IPS-18a (cell line): Measurements from ENCODE around the gene SLC25A20.
A peak's percentile ranks its signal among the peaks of the same experiment; 100 is the strongest.

Experiments
- H3K27ac ChIP-seq: one replicate; pipeline ENCODE4 v1.5.1; 2013; ENCODE audit warnings: low read length
- H3K27me3 ChIP-seq: one replicate; pipeline ENCODE4 v1.6.1; 2013; ENCODE audit warnings: mild to moderate bottlenecking, low read length; ENCODE audit not compliant: control insufficient read depth, insufficient read depth
- H3K36me3 ChIP-seq: one replicate; pipeline ENCODE4 v1.6.1; 2013; ENCODE audit warnings: low read depth, low read length; ENCODE audit not compliant: control insufficient read depth
- H3K4me1 ChIP-seq: one replicate; pipeline ENCODE4 v1.6.1; 2013; ENCODE audit warnings: low read depth, low read length; ENCODE audit not compliant: control insufficient read depth
- H3K4me3 ChIP-seq: one replicate; pipeline ENCODE4 v1.5.1; 2013; ENCODE audit warnings: low read length
- H3K9ac ChIP-seq: one replicate; pipeline ENCODE4 v1.6.1; 2013; ENCODE audit warnings: mild to moderate bottlenecking, low read length, moderate library complexity
- H3K9me3 ChIP-seq: one replicate; pipeline ENCODE4 v1.6.1; 2013; ENCODE audit warnings: low read depth, low read length; ENCODE audit not compliant: control insufficient read depth

SLC25A20 gene

GRCh38 chr3:48855681-48856447, 42.8 kb downstream of the SLC25A20 start:
- Histone ChIP-seq H3K9ac (no peak overlapping the region), H3K36me3 (no peaks in the 10 kb centered on the region), H3K4me1 (no peaks in the 10 kb centered on the region), H3K9me3 (no peaks in the 10 kb centered on the region), H3K27me3 (no peaks in the 10 kb centered on the region), H3K27ac (no peak overlapping the region), H3K4me3 (no peak overlapping the region)

- no peaks in the 10 kb centered on the region for H3K36me3 ChIP-seq
- H3K27ac ChIP-seq: no peak overlapping the region
- H3K27me3 ChIP-seq: no peaks in the 10 kb centered on the region
- H3K9ac ChIP-seq: no peak overlapping the region
- no peak overlapping the region for H3K4me3 ChIP-seq
- H3K4me1 ChIP-seq: no peaks in the 10 kb centered on the region
- no peaks in the 10 kb centered on the region for H3K9me3 ChIP-seq
These were observed 46.5 kb downstream of the SLC25A20 start for GRCh38 chr3:48852151-48852550.

- H3K9ac ChIP-seq: no peak overlapping the region
- H3K4me3 ChIP-seq: no peak overlapping the region
- no peak overlapping the region for H3K27ac ChIP-seq
- H3K9me3 ChIP-seq: no peaks in the 10 kb centered on the region
- H3K4me1 ChIP-seq: no peaks in the 10 kb centered on the region
- H3K36me3 ChIP-seq: no peaks in the 10 kb centered on the region
- H3K27me3 ChIP-seq: peaks cover 6% of the 10 kb centered on the region
These were observed 47.3 kb downstream of the SLC25A20 start for GRCh38 chr3:48851407-48851806.

GRCh38 chr3:48848816-48849515, 49.7 kb downstream of the SLC25A20 start:
- Histone ChIP-seq H3K4me1 (no peaks in the 10 kb centered on the region), H3K9ac (no peak overlapping the region), H3K27ac (no peak overlapping the region)

GRCh38 chr3:48847504-48848423, 50.9 kb downstream of the SLC25A20 start, which contains the start of gene PRKAR2A:
PRKAR2A (minus strand) TSS chr3:48847874; CDS start chr3:48847596, 278 bp downstream.
- Histone ChIP-seq H3K4me3 (peak within 1 kb of the TSS; percentile 77), H3K36me3 (no peaks in the 10 kb centered on the region), H3K27me3 (peaks cover 17% of the 10 kb centered on the region), H3K9ac (peak within 1 kb of the TSS; percentile 25), H3K9me3 (no peaks in the 10 kb centered on the region), H3K27ac (no peak within 1 kb of the TSS), H3K4me1 (no peaks in the 10 kb centered on the region)

More at GRCh38 chr3:48848816-48849515, 49.7 kb downstream of the SLC25A20 start:
- H3K4me3 ChIP-seq: no peak overlapping the region
- no peaks in the 10 kb centered on the region for H3K9me3 ChIP-seq
- H3K36me3 ChIP-seq: no peaks in the 10 kb centered on the region
- peaks cover 17% of the 10 kb centered on the region for H3K27me3 ChIP-seq

- Histone ChIP-seq H3K27ac (no peak overlapping the region), H3K4me3 (peak overlapping the region; percentile 77), H3K4me1 (no peaks in the 10 kb centered on the region), H3K27me3 (peaks cover 17% of the 10 kb centered on the region), H3K36me3 (no peaks in the 10 kb centered on the region), H3K9me3 (no peaks in the 10 kb centered on the region), H3K9ac (peak overlapping the region; percentile 25)
These were observed 51.6 kb downstream of the SLC25A20 start for GRCh38 chr3:48847053-48847503.

GRCh38 chr3:48845170-48845569, 53.5 kb downstream of the SLC25A20 start:
- no peak overlapping the region for H3K27ac ChIP-seq
- no peak overlapping the region for H3K4me3 ChIP-seq
- H3K36me3 ChIP-seq: no peaks in the 10 kb centered on the region
- H3K27me3 ChIP-seq: peaks cover 17% of the 10 kb centered on the region
- no peaks in the 10 kb centered on the region for H3K4me1 ChIP-seq
- H3K9ac ChIP-seq: no peak overlapping the region
- no peaks in the 10 kb centered on the region for H3K9me3 ChIP-seq

GRCh38 chr3:48837163-48837562, 61.5 kb downstream of the SLC25A20 start:
- Histone ChIP-seq H3K27me3 (no peaks in the 10 kb centered on the region), H3K36me3 (no peaks in the 10 kb centered on the region), H3K9ac (no peak overlapping the region), H3K4me3 (no peak overlapping the region), H3K9me3 (no peaks in the 10 kb centered on the region), H3K4me1 (no peaks in the 10 kb centered on the region), H3K27ac (no peak overlapping the region)

GRCh38 chr3:48835650-48836366, 62.9 kb downstream of the SLC25A20 start:
- no peak overlapping the region for H3K9ac ChIP-seq
- H3K36me3 ChIP-seq: no peaks in the 10 kb centered on the region
- no peaks in the 10 kb centered on the region for H3K9me3 ChIP-seq
- H3K27me3 ChIP-seq: no peaks in the 10 kb centered on the region
- H3K27ac ChIP-seq: no peak overlapping the region
- no peaks in the 10 kb centered on the region for H3K4me1 ChIP-seq
- H3K4me3 ChIP-seq: no peak overlapping the region

GRCh38 chr3:48832684-48833083, 66.0 kb downstream of the SLC25A20 start:
- Histone ChIP-seq H3K4me1 (no peaks in the 10 kb centered on the region), H3K9me3 (no peaks in the 10 kb centered on the region), H3K27ac (no peak overlapping the region), H3K4me3 (no peak overlapping the region), H3K9ac (no peak overlapping the region), H3K36me3 (no peaks in the 10 kb centered on the region), H3K27me3 (no peaks in the 10 kb centered on the region)
